Measurements from ENCODE around the gene ERICH6.

Gene ERICH6

DNA sequence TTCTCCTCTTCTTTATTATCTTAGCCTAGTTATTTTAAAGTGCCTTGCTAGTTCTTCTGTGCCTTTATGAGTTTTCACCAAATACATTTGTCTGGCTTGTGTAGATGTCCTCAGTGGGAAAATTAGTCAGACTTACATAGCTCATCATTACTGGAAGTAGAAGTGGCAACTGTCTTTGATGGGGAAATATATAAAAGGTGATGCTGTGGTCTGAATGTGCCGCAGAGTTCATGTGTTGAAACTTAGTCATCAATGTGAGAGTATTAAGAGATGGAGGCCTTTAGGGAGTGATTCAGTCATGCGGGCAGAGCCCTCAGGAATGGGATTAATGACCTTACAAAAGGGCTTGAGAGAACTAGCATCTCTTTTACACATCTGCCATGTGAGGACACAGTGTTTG is 6.4 kb upstream of the ERICH6 start:
- DNase-seq (ENCODE audit: low read depth) = no peak
- Histone ChIP-seq H3K36me3 (ENCODE audit: control insufficient read depth, insufficient read depth, low read length, severe bottlenecking) (no peaks in the 10 kb centered on the region), H3K27me3 (replicated peaks; ENCODE audit: control insufficient read depth, insufficient read depth, low read length) (no peaks in the 10 kb centered on the region), H3K4me3 (ENCODE audit: low read length) (no peak overlapping the region), H3K9ac (ENCODE audit: low read length) (no peak overlapping the region), H3K9me3 (ENCODE audit: control insufficient read depth, low read length) (no peaks in the 10 kb centered on the region), H3K4me1 (ENCODE audit: control insufficient read depth, insufficient read depth, low read length) (no peaks in the 10 kb centered on the region)

DNA sequence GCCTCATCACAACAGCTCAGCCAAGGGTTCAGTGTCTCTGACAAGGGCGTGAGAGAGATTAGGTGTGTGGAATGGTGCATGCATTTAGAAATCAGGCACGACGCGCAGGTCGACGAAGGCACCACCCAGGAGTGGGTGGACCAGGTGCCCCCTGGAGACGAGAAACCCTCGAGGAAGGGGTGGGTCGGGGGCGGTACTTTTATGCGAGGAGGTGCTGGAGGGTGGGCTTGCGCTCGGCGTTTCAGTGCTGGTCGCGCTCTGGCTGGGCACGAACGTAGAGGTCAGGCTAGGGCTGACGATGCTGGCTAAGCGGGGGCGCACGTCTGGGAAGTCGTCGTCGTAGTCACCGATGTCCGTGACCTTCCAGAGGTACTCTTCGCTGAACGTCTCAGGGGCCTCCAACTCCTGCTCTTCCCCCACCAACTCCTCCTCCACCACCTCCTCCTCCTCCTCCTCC is 393 bp downstream of the ERICH6 start:
- Histone ChIP-seq H3K4me1 (ENCODE audit: control insufficient read depth, insufficient read depth, low read length) (peaks cover 9% of the 10 kb centered on the region), H3K4me3 (ENCODE audit: low read length) (peak overlapping the region; percentile 98), H3K36me3 (ENCODE audit: control insufficient read depth, insufficient read depth, low read length, severe bottlenecking) (no peaks in the 10 kb centered on the region), H3K9me3 (ENCODE audit: control insufficient read depth, low read length) (no peaks in the 10 kb centered on the region), H3K9ac (ENCODE audit: low read length) (peak overlapping the region; percentile 93), H3K27me3 (replicated peaks; ENCODE audit: control insufficient read depth, insufficient read depth, low read length) (no peaks in the 10 kb centered on the region)
- no peak for DNase-seq (ENCODE audit: low read depth)

DNA sequence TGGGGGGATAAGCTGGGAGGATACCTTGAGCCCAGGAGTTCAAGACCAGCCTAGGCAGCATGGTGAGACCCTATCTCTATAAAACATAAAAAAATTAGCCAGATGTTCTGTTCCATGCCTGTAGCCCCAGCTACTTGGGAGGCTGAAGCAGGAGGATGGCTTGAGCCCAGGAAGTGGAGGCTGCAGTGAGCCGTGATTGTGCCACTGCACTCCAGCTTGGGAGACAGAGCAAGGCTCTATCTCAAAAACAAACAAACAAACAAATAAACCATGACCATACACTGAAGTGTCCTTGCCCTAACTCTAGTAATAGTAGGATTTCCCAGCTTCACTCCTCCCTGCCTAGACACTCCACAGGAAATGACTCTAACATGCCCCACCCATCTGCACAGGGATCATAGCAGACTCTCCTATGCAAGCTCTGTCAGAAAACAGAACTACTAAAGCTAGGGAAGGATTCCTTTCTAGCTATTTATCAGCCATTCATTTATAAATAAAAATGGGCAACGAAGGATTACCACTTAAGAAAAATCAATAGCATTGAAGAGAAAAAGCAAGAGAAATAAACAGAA is 4.6 kb downstream of the ERICH6 start:
- Histone ChIP-seq H3K4me1 (ENCODE audit: control insufficient read depth, insufficient read depth, low read length) (peaks cover 5% of the 10 kb centered on the region), H3K27me3 (replicated peaks; ENCODE audit: control insufficient read depth, insufficient read depth, low read length) (no peaks in the 10 kb centered on the region), H3K9ac (ENCODE audit: low read length) (no peak overlapping the region), H3K4me3 (ENCODE audit: low read length) (no peak overlapping the region), H3K36me3 (ENCODE audit: control insufficient read depth, insufficient read depth, low read length, severe bottlenecking) (no peaks in the 10 kb centered on the region), H3K9me3 (ENCODE audit: control insufficient read depth, low read length) (no peaks in the 10 kb centered on the region)
- peak; percentile 36 for DNase-seq (ENCODE audit: low read depth)

DNA sequence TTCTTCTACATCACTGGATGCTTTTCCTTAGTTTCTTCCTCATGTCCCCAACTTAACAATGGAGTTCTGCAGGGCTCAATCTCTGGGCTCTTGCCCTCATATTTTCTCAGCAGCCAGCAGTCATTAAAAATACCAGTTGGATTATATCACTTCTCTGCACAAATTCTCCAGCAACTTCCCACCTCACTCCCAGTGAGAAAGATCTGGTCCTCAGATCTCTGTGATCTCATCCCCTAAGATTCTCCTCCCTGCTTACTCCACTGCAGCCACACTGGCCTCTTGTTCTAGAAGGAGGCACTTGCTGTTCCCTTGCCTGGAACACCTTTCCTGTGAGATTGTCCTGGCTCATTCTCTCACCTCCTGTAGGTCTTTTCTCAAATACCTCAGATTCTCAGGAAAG is 6.1 kb downstream of the ERICH6 start:
- Histone ChIP-seq H3K9ac (ENCODE audit: low read length) (no peak overlapping the region), H3K4me3 (ENCODE audit: low read length) (no peak overlapping the region), H3K9me3 (ENCODE audit: control insufficient read depth, low read length) (no peaks in the 10 kb centered on the region), H3K36me3 (ENCODE audit: control insufficient read depth, insufficient read depth, low read length, severe bottlenecking) (no peaks in the 10 kb centered on the region), H3K4me1 (ENCODE audit: control insufficient read depth, insufficient read depth, low read length) (no peaks in the 10 kb centered on the region), H3K27me3 (replicated peaks; ENCODE audit: control insufficient read depth, insufficient read depth, low read length) (no peaks in the 10 kb centered on the region)
- peak; percentile 4 for DNase-seq (ENCODE audit: low read depth)

DNA sequence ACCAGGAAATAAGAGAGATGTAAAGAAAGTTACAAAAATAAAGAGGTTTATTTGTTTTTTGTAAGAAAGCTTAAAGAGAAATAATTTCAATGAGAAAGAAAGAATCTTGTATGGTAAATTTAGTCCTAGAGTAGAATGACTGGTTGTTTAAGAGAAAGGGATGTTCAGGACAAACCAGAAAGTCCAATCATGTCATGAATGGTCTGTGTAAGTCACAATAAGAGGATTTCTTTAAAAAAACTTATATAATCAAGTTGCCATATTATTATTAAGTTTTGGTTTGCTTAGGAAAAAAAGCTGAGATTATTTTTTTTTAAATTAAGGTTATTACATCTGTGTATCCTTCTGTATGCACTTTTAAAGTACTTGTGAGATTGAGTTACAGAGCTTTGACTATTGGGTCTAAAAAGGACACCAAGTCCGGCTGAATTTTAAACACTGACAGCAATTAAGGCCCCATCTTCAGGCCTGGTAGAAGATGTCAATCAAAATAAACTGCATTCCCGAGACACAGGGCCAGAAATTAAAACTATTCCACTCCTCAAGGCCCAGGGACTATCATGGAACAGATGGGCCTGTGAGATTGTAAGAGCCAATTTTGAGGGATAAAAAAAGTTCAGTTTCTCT is 12.2 kb downstream of the ERICH6 start:
- Histone ChIP-seq H3K4me3 (ENCODE audit: low read length) (no peak overlapping the region), H3K9ac (ENCODE audit: low read length) (no peak overlapping the region), H3K27me3 (replicated peaks; ENCODE audit: control insufficient read depth, insufficient read depth, low read length) (no peaks in the 10 kb centered on the region), H3K36me3 (ENCODE audit: control insufficient read depth, insufficient read depth, low read length, severe bottlenecking) (no peaks in the 10 kb centered on the region), H3K4me1 (ENCODE audit: control insufficient read depth, insufficient read depth, low read length) (no peaks in the 10 kb centered on the region), H3K9me3 (ENCODE audit: control insufficient read depth, low read length) (peaks cover 10% of the 10 kb centered on the region)
- no peak for DNase-seq (ENCODE audit: low read depth)

DNA sequence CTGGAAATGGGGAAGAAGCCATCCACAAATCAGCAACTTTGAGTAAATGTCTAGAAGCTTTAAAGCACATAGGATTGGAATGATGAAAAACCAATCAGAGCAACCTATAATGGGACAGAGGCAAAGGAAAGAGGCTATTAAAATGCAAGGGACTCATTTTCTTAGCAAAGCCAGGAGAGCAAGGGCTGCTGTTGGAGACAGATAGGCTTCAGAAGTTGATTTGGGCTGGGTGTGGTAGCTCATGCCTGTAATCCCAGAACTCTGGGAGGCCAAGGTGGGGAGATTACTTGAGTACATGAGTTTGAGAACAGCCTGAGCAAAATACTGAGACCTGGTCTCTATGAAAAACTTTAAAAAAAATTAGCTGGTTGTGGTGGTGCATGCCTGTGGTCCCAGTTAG is 16.1 kb downstream of the ERICH6 start:
- Histone ChIP-seq H3K9me3 (ENCODE audit: control insufficient read depth, low read length) (peaks cover 10% of the 10 kb centered on the region), H3K27me3 (replicated peaks; ENCODE audit: control insufficient read depth, insufficient read depth, low read length) (no peaks in the 10 kb centered on the region), H3K36me3 (ENCODE audit: control insufficient read depth, insufficient read depth, low read length, severe bottlenecking) (no peaks in the 10 kb centered on the region), H3K9ac (ENCODE audit: low read length) (no peak overlapping the region), H3K4me3 (ENCODE audit: low read length) (no peak overlapping the region), H3K4me1 (ENCODE audit: control insufficient read depth, insufficient read depth, low read length) (no peaks in the 10 kb centered on the region)
- DNase-seq (ENCODE audit: low read depth) = no peak

DNA sequence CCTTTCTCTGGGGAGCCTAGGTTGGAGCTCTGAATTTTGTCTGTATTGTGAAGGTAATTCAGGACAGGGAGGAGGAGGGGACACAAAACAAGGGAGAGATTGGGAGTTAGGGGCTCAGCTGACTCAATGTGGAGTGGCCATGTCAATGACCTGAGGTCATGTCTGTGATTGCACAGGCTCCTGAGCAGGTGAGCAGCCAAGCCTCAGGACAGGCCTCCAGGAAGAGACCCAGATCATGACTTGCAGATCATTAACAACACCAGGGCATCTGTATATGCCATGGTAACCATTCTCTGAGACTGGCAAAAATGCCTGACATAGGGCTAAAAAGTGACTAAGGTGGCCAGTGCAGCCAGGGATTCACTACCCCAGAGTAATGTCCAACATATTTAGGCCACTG is 20.9 kb downstream of the ERICH6 start:
- no peak for DNase-seq (ENCODE audit: low read depth)
- no peaks in the 10 kb centered on the region for H3K9me3 ChIP-seq (ENCODE audit: control insufficient read depth, low read length)
- H3K9ac ChIP-seq (ENCODE audit: low read length) = no peak overlapping the region
- H3K36me3 ChIP-seq (ENCODE audit: control insufficient read depth, insufficient read depth, low read length, severe bottlenecking) = no peaks in the 10 kb centered on the region
- H3K27me3 ChIP-seq (replicated peaks; ENCODE audit: control insufficient read depth, insufficient read depth, low read length) = no peaks in the 10 kb centered on the region
- H3K4me1 ChIP-seq (ENCODE audit: control insufficient read depth, insufficient read depth, low read length) = no peaks in the 10 kb centered on the region
- H3K4me3 ChIP-seq (ENCODE audit: low read length) = no peak overlapping the region

DNA sequence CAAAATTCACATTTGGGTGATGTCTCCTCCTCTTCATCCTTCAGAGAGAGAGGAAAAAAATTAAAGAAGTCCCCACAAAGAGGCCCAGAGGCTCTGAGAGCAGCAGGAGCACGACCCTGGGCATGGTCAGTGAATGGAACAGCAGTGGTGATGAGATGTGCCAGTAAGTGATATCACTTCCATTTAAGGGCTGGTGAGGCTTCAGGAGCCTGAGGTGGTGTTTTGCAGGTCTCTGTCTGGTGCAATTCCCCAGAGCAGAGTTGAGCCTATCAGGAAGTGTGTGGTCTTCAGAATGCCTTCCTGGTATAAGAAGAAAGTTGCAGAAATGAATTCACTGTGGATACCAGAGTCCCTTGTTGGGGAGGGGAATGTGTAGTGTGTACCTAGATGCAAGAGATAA is 21.4 kb downstream of the ERICH6 start:
- no peaks in the 10 kb centered on the region for H3K27me3 ChIP-seq (replicated peaks; ENCODE audit: control insufficient read depth, insufficient read depth, low read length)
- no peak for DNase-seq (ENCODE audit: low read depth)
- H3K4me1 ChIP-seq (ENCODE audit: control insufficient read depth, insufficient read depth, low read length) = no peaks in the 10 kb centered on the region
- H3K4me3 ChIP-seq (ENCODE audit: low read length) = no peak overlapping the region
- H3K9ac ChIP-seq (ENCODE audit: low read length) = no peak overlapping the region
- H3K9me3 ChIP-seq (ENCODE audit: control insufficient read depth, low read length) = no peaks in the 10 kb centered on the region
- H3K36me3 ChIP-seq (ENCODE audit: control insufficient read depth, insufficient read depth, low read length, severe bottlenecking) = no peaks in the 10 kb centered on the region

DNA sequence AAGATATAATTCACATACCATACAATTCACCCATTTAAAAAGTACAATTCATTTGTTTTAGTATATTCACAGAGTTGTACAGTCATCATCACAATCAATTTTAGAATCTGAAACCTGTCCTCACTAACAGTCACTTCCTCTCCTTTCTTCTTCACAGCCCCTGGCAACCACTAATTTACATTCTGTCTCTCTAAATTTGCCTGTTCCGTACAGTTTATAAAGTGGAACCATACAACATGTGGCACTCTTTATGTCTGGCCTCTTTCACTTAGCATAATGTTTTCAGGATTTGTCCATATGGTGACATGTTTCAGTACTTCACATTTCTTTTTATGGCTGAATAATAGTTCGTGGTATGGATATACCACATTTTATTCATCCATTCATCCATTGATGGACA is 22.7 kb downstream of the ERICH6 start:
- H3K36me3 ChIP-seq (ENCODE audit: control insufficient read depth, insufficient read depth, low read length, severe bottlenecking) = no peaks in the 10 kb centered on the region
- H3K27me3 ChIP-seq (replicated peaks; ENCODE audit: control insufficient read depth, insufficient read depth, low read length) = no peaks in the 10 kb centered on the region
- peaks cover 5% of the 10 kb centered on the region for H3K9me3 ChIP-seq (ENCODE audit: control insufficient read depth, low read length)
- DNase-seq (ENCODE audit: low read depth) = no peak
- no peak overlapping the region for H3K4me3 ChIP-seq (ENCODE audit: low read length)
- no peaks in the 10 kb centered on the region for H3K4me1 ChIP-seq (ENCODE audit: control insufficient read depth, insufficient read depth, low read length)
- no peak overlapping the region for H3K9ac ChIP-seq (ENCODE audit: low read length)

DNA sequence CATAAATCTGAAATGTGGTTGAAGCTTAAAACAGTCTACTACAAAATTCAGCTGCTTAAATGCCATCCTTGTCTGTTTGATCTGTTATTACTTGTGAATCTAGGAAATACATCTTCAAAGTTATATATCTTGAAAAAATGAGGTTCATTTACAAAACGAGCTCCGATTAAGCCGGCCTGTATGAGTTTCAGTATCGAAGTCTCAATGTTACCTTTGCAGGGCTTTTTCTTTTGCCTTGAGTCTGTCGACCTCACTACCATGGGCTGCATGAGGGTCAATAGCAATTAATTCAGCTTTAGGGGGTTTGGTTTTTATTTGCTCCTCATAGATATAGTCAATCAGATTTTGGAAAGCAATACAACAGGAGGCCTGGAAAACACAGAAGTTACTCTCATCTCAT is 23.2 kb downstream of the ERICH6 start:
- H3K27me3 ChIP-seq (replicated peaks; ENCODE audit: control insufficient read depth, insufficient read depth, low read length) = no peaks in the 10 kb centered on the region
- H3K4me3 ChIP-seq (ENCODE audit: low read length) = no peak overlapping the region
- no peaks in the 10 kb centered on the region for H3K4me1 ChIP-seq (ENCODE audit: control insufficient read depth, insufficient read depth, low read length)
- H3K36me3 ChIP-seq (ENCODE audit: control insufficient read depth, insufficient read depth, low read length, severe bottlenecking) = no peaks in the 10 kb centered on the region
- no peak for DNase-seq (ENCODE audit: low read depth)
- H3K9me3 ChIP-seq (ENCODE audit: control insufficient read depth, low read length) = peaks cover 9% of the 10 kb centered on the region
- H3K9ac ChIP-seq (ENCODE audit: low read length) = no peak overlapping the region

DNA sequence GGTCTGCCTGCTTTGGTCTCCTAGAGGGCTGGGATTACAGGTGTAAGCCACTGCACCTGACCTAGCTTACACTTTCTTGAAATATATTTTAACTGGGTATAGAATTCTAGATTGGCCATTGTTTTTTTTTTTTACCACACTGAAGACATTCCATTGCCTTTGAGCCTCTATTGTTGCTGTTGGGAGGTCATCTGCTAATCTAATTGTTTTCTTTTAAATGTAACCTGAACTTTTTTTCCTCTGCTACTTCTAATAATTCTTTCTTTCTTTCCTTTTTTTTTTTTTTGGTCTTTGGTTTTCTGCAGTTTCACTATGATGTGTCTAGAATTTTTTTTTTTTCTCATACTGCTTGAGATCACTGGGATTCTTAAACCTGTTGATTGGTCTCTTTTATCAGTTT is 28.1 kb downstream of the ERICH6 start:
- H3K27me3 ChIP-seq (replicated peaks; ENCODE audit: control insufficient read depth, insufficient read depth, low read length) = no peaks in the 10 kb centered on the region
- no peaks in the 10 kb centered on the region for H3K36me3 ChIP-seq (ENCODE audit: control insufficient read depth, insufficient read depth, low read length, severe bottlenecking)
- H3K9me3 ChIP-seq (ENCODE audit: control insufficient read depth, low read length) = peaks cover 21% of the 10 kb centered on the region
- H3K9ac ChIP-seq (ENCODE audit: low read length) = no peak overlapping the region
- no peaks in the 10 kb centered on the region for H3K4me1 ChIP-seq (ENCODE audit: control insufficient read depth, insufficient read depth, low read length)
- no peak for DNase-seq (ENCODE audit: low read depth)
- H3K4me3 ChIP-seq (ENCODE audit: low read length) = no peak overlapping the region

DNA sequence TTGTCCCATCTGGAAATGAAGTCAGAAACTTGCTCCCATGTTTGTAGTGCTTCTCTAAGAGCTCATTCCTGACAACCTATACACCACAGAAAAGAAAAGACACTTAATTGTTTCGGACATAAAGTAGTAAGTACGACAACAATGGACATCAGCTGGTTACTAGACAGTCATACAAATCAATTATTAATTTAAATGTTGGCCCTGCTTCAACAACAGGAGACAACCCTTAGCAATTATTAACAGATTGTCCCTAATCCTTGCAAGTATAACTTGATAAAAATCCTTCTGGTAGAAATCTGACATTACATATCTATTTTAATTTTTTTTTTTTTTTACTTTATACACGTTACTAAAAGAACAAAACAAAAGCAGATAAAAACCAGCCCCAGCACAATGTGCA is 29.8 kb downstream of the ERICH6 start:
- H3K9me3 ChIP-seq (ENCODE audit: control insufficient read depth, low read length) = peaks cover 21% of the 10 kb centered on the region
- no peaks in the 10 kb centered on the region for H3K4me1 ChIP-seq (ENCODE audit: control insufficient read depth, insufficient read depth, low read length)
- H3K27me3 ChIP-seq (replicated peaks; ENCODE audit: control insufficient read depth, insufficient read depth, low read length) = no peaks in the 10 kb centered on the region
- H3K36me3 ChIP-seq (ENCODE audit: control insufficient read depth, insufficient read depth, low read length, severe bottlenecking) = no peaks in the 10 kb centered on the region
- no peak overlapping the region for H3K4me3 ChIP-seq (ENCODE audit: low read length)
- no peak overlapping the region for H3K9ac ChIP-seq (ENCODE audit: low read length)
- DNase-seq (ENCODE audit: low read depth) = no peak
